K562 (cell line): ENCODE results near the gene FSD1L. TPM values are rescaled to one million over a fixed set of nuclear protein-coding genes. Genes with fewer than 3 reads are reported as not detected.

Source experiments
- ATAC-seq: fragments of 200-7000 bp; cut with Tn5 transposase; 3 replicates; pipeline ENCODE4 v1.9.1; 2020; ENCODE audit warnings: moderate library complexity
- BruUV-seq: library from RNA; stranded (reverse); fragments of 400-500 nt; replicated peaks from 2 replicates; lab custom pipeline; 2021; lab: Mats Ljungman, UMichigan
- CTCF ChIA-PET: fragments of 300-600 bp; formaldehyde crosslinking; extraction: SDS; loops from one replicate; lab custom pipeline; 2021; ENCODE audit warnings: low intra/inter-chr PET ratio; lab: Yijun Ruan, JAX
- POLR2A ChIA-PET: fragments of 300-600, 350-650 bp; sonication (Branson Sonifier 250); formaldehyde crosslinking; extraction: SDS; loops from one replicate; lab custom pipeline; 2021; ENCODE audit warnings: antibody characterized with exemption, inconsistent platforms; lab: Yijun Ruan, JAX
- DNase-seq, 4 experiments: peaks; one replicate each; pipeline versions ENCODE4 v3.0.0 to v3.0.0-alpha.2; 2011 to 2018; ENCODE audit warnings: low spot score in 3 of 4, mixed read lengths in 3 of 4; ENCODE audit errors: extremely low read depth in 1 of 4
- FAIRE-seq: peaks from 2 replicates; lab custom pipeline; 2011; peaks lifted over from hg19 to GRCh38; lab: Jason Lieb, UNC
- H2AFZ ChIP-seq: 2 replicates; pipeline ENCODE4 v1.6.0; 2011; ENCODE audit warnings: low read depth, low read length, control low read depth, inconsistent platforms
- H3K27ac ChIP-seq: fragments of 200-600 bp; 3 replicates; pipeline ENCODE4 v1.8.0; 2011; ENCODE audit warnings: low read depth, mild to moderate bottlenecking, control low read depth, inconsistent platforms, low read length, moderate library complexity, mixed read lengths; ENCODE audit errors: extremely low read depth
- H3K27me3 ChIP-seq, 2 experiments: fragments of 300-600 bp in 1 of 2; 2 replicates in 1 of 2; 3 replicates in 1 of 2; pipeline versions ENCODE4 v1.6.0 to v1.8.0; 2011; ENCODE audit warnings: inconsistent platforms in 2 of 2, low read length in 2 of 2, mild to moderate bottlenecking in 1 of 2, mixed read lengths in 1 of 2, moderate library complexity in 1 of 2; ENCODE audit not compliant: control insufficient read depth in 2 of 2, insufficient read depth in 2 of 2
- H3K36me3 ChIP-seq: fragments of 300-600 bp; 3 replicates; pipeline ENCODE4 v1.8.0; 2011; ENCODE audit warnings: mild to moderate bottlenecking, low read length, inconsistent platforms; ENCODE audit not compliant: control insufficient read depth, insufficient read depth
- H3K4me1 ChIP-seq, 2 experiments: fragments of 200-600 bp in 1 of 2; replicated peaks in 1 of 2; 2 replicates in 1 of 2; 3 replicates in 1 of 2; pipeline versions ENCODE4 v1.5.1 to v1.8.0; 2011; ENCODE audit warnings: inconsistent platforms in 2 of 2, low read length in 2 of 2, mild to moderate bottlenecking in 1 of 2, mixed read lengths in 1 of 2, moderate library complexity in 1 of 2; ENCODE audit not compliant: control insufficient read depth in 2 of 2, insufficient read depth in 2 of 2
- H3K4me2 ChIP-seq: 2 replicates; pipeline ENCODE4 v1.6.1; 2011; ENCODE audit warnings: low read length, control low read depth, inconsistent platforms, mixed read lengths; ENCODE audit not compliant: insufficient read depth
- H3K4me3 ChIP-seq: fragments of 200-600 bp; sonication (generic), shearing (Covaris generic); 2 replicates; pipeline ENCODE4 v1.5.1; 2016; ENCODE audit warnings: control low read depth, inconsistent platforms
- H3K79me2 ChIP-seq: fragments of 200-600 bp; 3 replicates; pipeline ENCODE4 v1.8.0; 2011; ENCODE audit warnings: low read length, inconsistent platforms; ENCODE audit not compliant: control insufficient read depth, insufficient read depth
- H3K9ac ChIP-seq, 2 experiments: 2 replicates each; pipeline versions ENCODE4 v1.6.0 to v1.6.1; 2011; ENCODE audit warnings: low read depth in 2 of 2, low read length in 2 of 2, control low read depth in 1 of 2, inconsistent platforms in 1 of 2, mild to moderate bottlenecking in 1 of 2, mixed read lengths in 1 of 2; ENCODE audit not compliant: insufficient read depth in 1 of 2
- H3K9me1 ChIP-seq: one replicate; pipeline ENCODE4 v1.6.0; 2011; ENCODE audit warnings: inconsistent platforms, mild to moderate bottlenecking, low read length, moderate library complexity; ENCODE audit not compliant: control insufficient read depth, insufficient read depth
- H3K9me3 ChIP-seq: replicated peaks from 2 replicates; pipeline ENCODE4 v1.5.1; 2011; ENCODE audit warnings: low read depth, low read length, inconsistent platforms; ENCODE audit not compliant: control insufficient read depth, insufficient read depth
- H4K20me1 ChIP-seq: replicated peaks from 2 replicates; pipeline ENCODE4 v1.6.1; 2011; ENCODE audit warnings: low read length, inconsistent platforms, mixed read lengths; ENCODE audit not compliant: control insufficient read depth, insufficient read depth
- ATF7 ChIP-seq: fragments of 450-650 bp; IDR thresholded peaks from 2 replicates; pipeline ENCODE4 v1.7.1; 2014; ENCODE audit warnings: mild to moderate bottlenecking, moderate library complexity
- CBFA2T2 ChIP-seq: fragments of 450-650 bp; conservative IDR thresholded peaks from 2 replicates; pipeline ENCODE4 v1.6.1; 2017; ENCODE audit warnings: mild to moderate bottlenecking
- CEBPB ChIP-seq: fragments of 450-650 bp; IDR thresholded peaks from 2 replicates; pipeline ENCODE4 v1.6.1; 2016; ENCODE audit warnings: missing genetic modification characterization, missing compliant biosample characterization
- EP400 ChIP-seq: fragments of 450-650 bp; IDR thresholded peaks from 2 replicates; pipeline ENCODE4 v1.6.1; 2017; ENCODE audit warnings: antibody characterized with exemption, mild to moderate bottlenecking, moderate library complexity
- GABPB2 ChIP-seq: fragments of 250-450 bp; sonication (Bioruptor Pico); conservative IDR thresholded peaks from 2 replicates; pipeline ENCODE4 v1.5.1; 2021; ENCODE audit warnings: mild to moderate bottlenecking
- MBD2 ChIP-seq: sonication (generic); IDR thresholded peaks from 2 replicates; pipeline ENCODE4 v1.6.1; 2016; ENCODE audit warnings: low read depth, borderline replicate concordance
- NEUROD1 ChIP-seq: fragments of 150-350 bp; IDR thresholded peaks from 2 replicates; pipeline ENCODE4 v1.6.1; 2014; ENCODE audit warnings: borderline replicate concordance, low read length, low read depth; ENCODE audit not compliant: partially characterized antibody
- POLR2G ChIP-seq: fragments of 200-400 bp; formaldehyde crosslinking; IDR thresholded peaks from 2 replicates; pipeline ENCODE4 v1.6.1; 2017; ENCODE audit warnings: low read depth, mild to moderate bottlenecking, antibody characterized with exemption, low read length, moderate library complexity
- SIN3B ChIP-seq: fragments of 450-650 bp; IDR thresholded peaks from 2 replicates; pipeline ENCODE4 v1.6.1; 2017; ENCODE audit warnings: low read depth, mild to moderate bottlenecking, moderate library complexity
- SNAPC5 ChIP-seq: fragments of 250-450 bp; sonication (Bioruptor Pico); IDR thresholded peaks from 2 replicates; pipeline ENCODE4 v1.8.0; 2021; ENCODE audit warnings: moderate library complexity, mild to moderate bottlenecking, inconsistent platforms
- STAT5B ChIP-seq: fragments of 250-450 bp; sonication (Bioruptor Pico); IDR thresholded peaks from 2 replicates; pipeline ENCODE4 v1.8.0; 2021; ENCODE audit warnings: mild to moderate bottlenecking, inconsistent platforms
- TARDBP ChIP-seq: fragments of 450-650 bp; IDR thresholded peaks from 2 replicates; pipeline ENCODE4 v1.6.1; 2016
- THAP12 ChIP-seq: fragments of 250-450 bp; sonication (Bioruptor Pico); IDR thresholded peaks from 2 replicates; pipeline ENCODE4 v1.9.0; 2021; ENCODE audit warnings: mild to moderate bottlenecking, inconsistent platforms
- U2AF2 ChIP-seq: fragments of 200-400 bp; formaldehyde crosslinking; optimal IDR thresholded peaks from 2 replicates; pipeline ENCODE3; 2017; ENCODE audit warnings: low read depth, mild to moderate bottlenecking, low read length
- ZNF184 ChIP-seq: sonication (generic); formaldehyde crosslinking; IDR thresholded peaks from 2 replicates; pipeline ENCODE4 v1.5.0; 2020; ENCODE audit warnings: missing genetic modification reagents
- ZNF586 ChIP-seq: fragments of 450-650 bp; formaldehyde crosslinking; conservative IDR thresholded peaks from 2 replicates; pipeline ENCODE4 v1.4.0; 2020; ENCODE audit warnings: mild to moderate bottlenecking, moderate library complexity
- WGBS: fragments of 100-300 bp; shearing (Covaris generic); methylation state at CpG from one replicate; pipeline ENCODE4 v1.1.6; 2016; ENCODE audit warnings: low coverage, mixed read lengths; ENCODE audit not compliant: insufficient coverage; ENCODE audit errors: missing lambda C conversion rate; 5-methylcytosine and 5-hydroxymethylcytosine counted together
- in situ Hi-C: fragments of 300-500 bp; cut with MboI; formaldehyde crosslinking; loops from 4 replicates; pipeline ENCODE4 v1.15.0; 2018; ENCODE audit warnings: inconsistent platforms, mixed read lengths
- intact Hi-C: fragments of 100-400 bp; cut with micrococcal nuclease; formaldehyde crosslinking; loops from 2 replicates; pipeline ENCODE4 v1.14.2; 2022
- polyA plus RNA-seq, 8 experiments: library from polyadenylated mRNA; depleted of rRNA in 4 of 8; stranded (reverse) in 5 of 8; unstranded in 3 of 8; fragments of >200 nt; fragmentation: Nextera tagmentation in 2 of 8; fragmentation: Illumina TruSeq in 1 of 8; extraction: Ambion mirVana in 2 of 8; extraction: Trizol in 1 of 8; gene quantifications; 2 replicates each; pipeline versions ENCODE4 v1.2.1 to v1.2.3, GENCODE V29; 2011 to 2014; ENCODE audit warnings: inconsistent platforms in 1 of 8, missing spikeins in 1 of 8
- total RNA-seq, 7 experiments: library from RNA; depleted of rRNA in 6 of 7; stranded (reverse); fragments of >200 nt in 6 of 7; fragmentation: Illumina TruSeq in 2 of 7; extraction: Trizol in 2 of 7; gene quantifications; 2 replicates each; pipeline versions ENCODE4 v1.2.1 to v1.2.3, GENCODE V29; 2011 to 2021; ENCODE audit warnings: low replicate concordance in 1 of 7

FSD1L gene
- total and polyA plus RNA-seq, 9 of the 15 experiments (the other 6 are each of a cell fraction or from before 2014, with no cell fraction given) = 0.95 to 4.2 (median 2.1) TPM

GRCh38 chr9:105484226-105484625 lies 36.4 kb downstream of the FSD1L start:
- no peak for FAIRE-seq
- Histone ChIP-seq H4K20me1 (no peaks in the 10 kb centered on the region), H3K9me1 (no peaks in the 10 kb centered on the region), H3K9ac (no peak overlapping the region), H3K4me1 (no peaks in the 10 kb centered on the region), H3K9me3 (no peaks in the 10 kb centered on the region), H3K4me2 (no peak overlapping the region), H3K4me3 (no peak overlapping the region), H2AFZ (no peak overlapping the region), H3K36me3 (no peaks in the 10 kb centered on the region), H3K27ac (no peak overlapping the region), H3K27me3 (no peaks in the 10 kb centered on the region), H3K79me2 (no peaks in the 10 kb centered on the region)
- in situ Hi-C loops (no loop called here), intact Hi-C loops (no loop called here)
- CTCF ChIA-PET = no interaction called here
- no TSS peak for BruUV-seq
- no peak for ATAC-seq
- DNase-seq = no peak
- POLR2A ChIA-PET = interaction anchor here (0.6 to 0.8 kb wide), 2 partner anchors 73 to 88 kb away, joined by 3 read pairs; no protein-coding TSS in a partner anchor
- WGBS = 87% methylated on average over 2 of the region's 2 CpGs
- TF ChIP-seq MBD2 = no peak
- TF ChIP-seq GABPB2 (CRISPR knock-in tag) = no peak
- TF ChIP-seq CEBPB (tag) = no peak
- TF ChIP-seq U2AF2 = no peak
- TF ChIP-seq CBFA2T2 = no peak
- no peak for TF ChIP-seq ATF7
- no peak for TF ChIP-seq NEUROD1
- TF ChIP-seq POLR2G = no peak
- no peak for TF ChIP-seq EP400
- TF ChIP-seq ZNF586 (CRISPR knock-in tag) = no peak
- no peak for TF ChIP-seq SNAPC5 (CRISPR knock-in tag)
- no peak for TF ChIP-seq STAT5B
- TF ChIP-seq ZNF184 (CRISPR knock-in tag) = no peak
- no peak for TF ChIP-seq TARDBP
- TF ChIP-seq THAP12 (CRISPR knock-in tag) = no peak
- TF ChIP-seq SIN3B = no peak
